GM12872 (cell line): ENCODE results near the gene RGS2.

ENCODE experiments used
- TF ChIP-seq, protein P1 (sequence below): IDR thresholded peaks from 3 replicates; pipeline ENCODE4 v1.5.1; 2011; ENCODE audit warnings: low read depth, mild to moderate bottlenecking, low read length, moderate library complexity; ENCODE audit not compliant: insufficient read depth

RGS2 gene

GRCh38 chr1:192766876-192767275 lies 42.0 kb upstream of the RGS2 start:
- TF ChIP-seq, protein P1, sequence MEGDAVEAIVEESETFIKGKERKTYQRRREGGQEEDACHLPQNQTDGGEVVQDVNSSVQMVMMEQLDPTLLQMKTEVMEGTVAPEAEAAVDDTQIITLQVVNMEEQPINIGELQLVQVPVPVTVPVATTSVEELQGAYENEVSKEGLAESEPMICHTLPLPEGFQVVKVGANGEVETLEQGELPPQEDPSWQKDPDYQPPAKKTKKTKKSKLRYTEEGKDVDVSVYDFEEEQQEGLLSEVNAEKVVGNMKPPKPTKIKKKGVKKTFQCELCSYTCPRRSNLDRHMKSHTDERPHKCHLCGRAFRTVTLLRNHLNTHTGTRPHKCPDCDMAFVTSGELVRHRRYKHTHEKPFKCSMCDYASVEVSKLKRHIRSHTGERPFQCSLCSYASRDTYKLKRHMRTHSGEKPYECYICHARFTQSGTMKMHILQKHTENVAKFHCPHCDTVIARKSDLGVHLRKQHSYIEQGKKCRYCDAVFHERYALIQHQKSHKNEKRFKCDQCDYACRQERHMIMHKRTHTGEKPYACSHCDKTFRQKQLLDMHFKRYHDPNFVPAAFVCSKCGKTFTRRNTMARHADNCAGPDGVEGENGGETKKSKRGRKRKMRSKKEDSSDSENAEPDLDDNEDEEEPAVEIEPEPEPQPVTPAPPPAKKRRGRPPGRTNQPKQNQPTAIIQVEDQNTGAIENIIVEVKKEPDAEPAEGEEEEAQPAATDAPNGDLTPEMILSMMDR: no peak

DNA sequence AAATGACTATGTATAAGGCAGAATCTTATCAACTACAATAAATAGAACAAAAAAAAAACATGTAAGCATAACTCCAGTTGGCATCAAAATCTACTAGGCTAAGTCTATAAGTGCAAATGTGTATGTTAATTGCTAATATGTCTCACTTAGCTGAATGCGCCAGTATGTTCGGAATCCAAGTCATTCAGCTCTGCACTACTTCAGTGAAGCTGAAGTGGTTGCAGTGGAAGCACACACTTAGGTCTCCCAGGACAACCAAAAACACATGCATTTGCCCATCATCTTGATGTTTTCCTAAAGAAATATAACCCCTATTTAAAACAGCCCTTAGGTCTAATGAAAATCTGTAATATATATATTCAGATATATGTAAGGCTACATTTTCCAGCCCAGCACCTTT lies 41.0 kb upstream of the RGS2 start:
- TF ChIP-seq, protein P1: no peak

DNA sequence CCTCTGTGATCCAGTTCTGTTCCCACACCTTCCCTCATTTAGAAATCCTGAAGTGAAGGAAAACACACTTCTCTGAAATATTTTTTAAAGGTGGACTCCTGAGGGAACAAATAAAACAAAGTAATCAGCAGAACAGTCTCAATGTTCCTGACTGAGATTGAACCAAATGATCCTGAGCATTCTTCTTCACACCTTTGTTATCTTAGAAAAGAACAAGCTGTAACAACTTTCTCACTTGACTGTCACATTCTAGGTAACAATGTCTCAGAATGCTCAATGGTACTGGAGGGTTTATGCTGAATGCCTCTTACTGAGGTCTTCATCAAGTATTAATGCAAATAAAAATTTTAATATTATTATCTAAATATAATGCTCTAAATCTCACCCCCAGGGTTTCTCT lies 40.4 kb upstream of the RGS2 start:
- TF ChIP-seq, protein P1: no peak

DNA sequence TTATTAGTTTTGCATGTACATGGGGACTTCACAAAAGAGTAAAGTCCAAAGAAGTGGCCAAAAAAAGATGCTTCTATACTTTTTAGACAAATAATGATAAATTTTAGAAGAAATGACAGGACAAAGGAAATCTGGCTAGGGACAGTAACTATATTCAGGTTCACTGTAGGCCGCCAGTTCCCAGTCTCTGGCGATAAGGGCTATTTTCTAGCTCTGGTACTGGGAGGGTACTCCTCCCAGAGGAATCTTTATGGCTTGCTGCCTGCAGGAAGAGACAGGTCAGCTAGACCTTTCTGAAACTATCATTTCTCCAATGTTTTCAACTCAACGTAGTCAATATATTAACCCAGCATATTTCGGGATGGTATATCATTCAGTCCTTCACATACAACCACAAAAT lies 37.5 kb upstream of the RGS2 start:
- TF ChIP-seq, protein P1: no peak

GRCh38 chr1:192775631-192776030 lies 33.2 kb upstream of the RGS2 start:
- TF ChIP-seq, protein P1: no peak

GRCh38 chr1:192776206-192776605 lies 32.6 kb upstream of the RGS2 start:
- TF ChIP-seq, protein P1: no peak

- TF ChIP-seq, protein P1: no peak
These were observed 31.8 kb upstream of the RGS2 start for GRCh38 chr1:192776998-192777397.

DNA sequence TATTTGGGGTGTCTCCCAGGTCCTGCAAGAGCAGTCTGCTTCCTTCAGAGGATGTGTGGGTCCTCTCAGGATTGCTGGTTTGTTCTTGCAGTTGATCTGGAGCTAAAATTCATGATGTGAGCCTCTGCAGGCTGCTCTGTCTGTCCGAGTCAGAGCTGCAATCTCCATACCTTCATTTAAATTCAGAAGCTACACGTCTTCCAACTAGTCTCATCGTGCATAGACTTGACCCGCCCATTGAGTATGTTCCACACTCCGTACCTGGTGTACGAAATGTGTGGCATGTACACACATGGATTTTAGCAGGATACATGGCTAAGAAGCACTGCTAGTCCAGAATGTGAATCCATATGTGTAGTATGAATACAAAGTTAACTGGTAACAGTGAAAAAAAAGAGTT lies 25.0 kb upstream of the RGS2 start:
- TF ChIP-seq, protein P1: no peak
